Bronchial epithelial cell (primary cell): ENCODE results near the gene AKAP5. TPM values are rescaled to one million over a fixed set of nuclear protein-coding genes. Genes with fewer than 3 reads are reported as not detected.

ENCODE experiments used
- DNase-seq: peaks from one replicate; pipeline ENCODE4 v3.0.0-alpha.2; 2010; ENCODE audit warnings: low read depth
- FAIRE-seq: peaks from 2 replicates; lab custom pipeline; 2011; peaks lifted over from hg19 to GRCh38; lab: Jason Lieb, UNC
- H3K27me3 ChIP-seq: 2 replicates; pipeline ENCODE4 v1.5.1; 2011; ENCODE audit warnings: low read length; ENCODE audit not compliant: control insufficient read depth, insufficient read depth
- H3K36me3 ChIP-seq: 2 replicates; pipeline ENCODE4 v1.5.1; 2011; ENCODE audit warnings: low read length; ENCODE audit not compliant: control insufficient read depth, insufficient read depth
- H3K4me3 ChIP-seq: 2 replicates; pipeline ENCODE4 v1.5.1; 2011; ENCODE audit warnings: mild to moderate bottlenecking, low read depth, low read length, control low read depth
- total RNA-seq: library from RNA; depleted of rRNA; stranded (reverse); fragments of >200 nt; gene quantifications from 2 replicates; pipeline ENCODE4 v1.2.1, GENCODE V29; 2014
- TF ChIP-seq, protein P1 (sequence below): IDR thresholded peaks from 2 replicates; pipeline ENCODE4 v1.5.1; 2011; ENCODE audit warnings: mild to moderate bottlenecking, moderate library complexity, low read length, control low read depth, inconsistent platforms; ENCODE audit not compliant: insufficient read depth, severe bottlenecking

Gene AKAP5
- total RNA-seq, 1 donor from 2014 or later = under 0.01 TPM

GRCh38 chr14:64439141-64439540, 26.2 kb upstream of the AKAP5 start:
- H3K4me3 ChIP-seq = no peak overlapping the region
- DNase-seq (no peak), FAIRE-seq (no peak)
- peaks cover 11% of the 10 kb centered on the region for H3K36me3 ChIP-seq
- no peaks in the 10 kb centered on the region for H3K27me3 ChIP-seq
- TF ChIP-seq, protein P1, sequence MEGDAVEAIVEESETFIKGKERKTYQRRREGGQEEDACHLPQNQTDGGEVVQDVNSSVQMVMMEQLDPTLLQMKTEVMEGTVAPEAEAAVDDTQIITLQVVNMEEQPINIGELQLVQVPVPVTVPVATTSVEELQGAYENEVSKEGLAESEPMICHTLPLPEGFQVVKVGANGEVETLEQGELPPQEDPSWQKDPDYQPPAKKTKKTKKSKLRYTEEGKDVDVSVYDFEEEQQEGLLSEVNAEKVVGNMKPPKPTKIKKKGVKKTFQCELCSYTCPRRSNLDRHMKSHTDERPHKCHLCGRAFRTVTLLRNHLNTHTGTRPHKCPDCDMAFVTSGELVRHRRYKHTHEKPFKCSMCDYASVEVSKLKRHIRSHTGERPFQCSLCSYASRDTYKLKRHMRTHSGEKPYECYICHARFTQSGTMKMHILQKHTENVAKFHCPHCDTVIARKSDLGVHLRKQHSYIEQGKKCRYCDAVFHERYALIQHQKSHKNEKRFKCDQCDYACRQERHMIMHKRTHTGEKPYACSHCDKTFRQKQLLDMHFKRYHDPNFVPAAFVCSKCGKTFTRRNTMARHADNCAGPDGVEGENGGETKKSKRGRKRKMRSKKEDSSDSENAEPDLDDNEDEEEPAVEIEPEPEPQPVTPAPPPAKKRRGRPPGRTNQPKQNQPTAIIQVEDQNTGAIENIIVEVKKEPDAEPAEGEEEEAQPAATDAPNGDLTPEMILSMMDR = no peak

DNA sequence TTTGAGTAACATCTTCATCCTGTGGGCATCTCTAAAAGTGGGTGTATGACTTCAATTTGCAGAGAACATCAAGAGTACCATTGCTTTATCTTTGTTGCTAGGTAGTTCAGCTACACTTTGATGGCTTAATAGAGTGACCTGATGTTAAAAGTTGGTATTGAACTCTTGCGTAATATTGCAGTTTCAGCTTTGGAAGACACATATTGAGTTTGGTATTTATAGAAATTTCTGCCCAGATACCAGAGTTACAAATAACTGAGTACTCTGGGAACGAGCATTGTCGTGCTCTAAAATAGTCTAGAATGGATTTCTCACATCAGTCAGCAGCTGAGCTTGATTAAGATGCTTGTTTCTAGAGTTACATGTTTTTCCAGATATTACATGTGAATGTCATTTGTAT, 24.8 kb upstream of the AKAP5 start:
- H3K4me3 ChIP-seq = no peak overlapping the region
- TF ChIP-seq, protein P1 = no peak
- no peaks in the 10 kb centered on the region for H3K27me3 ChIP-seq
- H3K36me3 ChIP-seq = peaks cover 11% of the 10 kb centered on the region
- no peak for DNase-seq
- FAIRE-seq = no peak

- Histone ChIP-seq H3K4me3 (no peak overlapping the region), H3K27me3 (no peaks in the 10 kb centered on the region), H3K36me3 (peaks cover 11% of the 10 kb centered on the region)
- no peak for DNase-seq
- FAIRE-seq = no peak
- TF ChIP-seq, protein P1 = no peak
Measured at GRCh38 chr14:64442300-64442988, 22.9 kb upstream of the AKAP5 start.

GRCh38 chr14:64444140-64444539, 21.2 kb upstream of the AKAP5 start:
- H3K4me3 ChIP-seq = no peak overlapping the region
- no peaks in the 10 kb centered on the region for H3K27me3 ChIP-seq
- DNase-seq = no peak
- H3K36me3 ChIP-seq = peaks cover 8% of the 10 kb centered on the region
- no peak for FAIRE-seq
- TF ChIP-seq, protein P1 = no peak

DNA sequence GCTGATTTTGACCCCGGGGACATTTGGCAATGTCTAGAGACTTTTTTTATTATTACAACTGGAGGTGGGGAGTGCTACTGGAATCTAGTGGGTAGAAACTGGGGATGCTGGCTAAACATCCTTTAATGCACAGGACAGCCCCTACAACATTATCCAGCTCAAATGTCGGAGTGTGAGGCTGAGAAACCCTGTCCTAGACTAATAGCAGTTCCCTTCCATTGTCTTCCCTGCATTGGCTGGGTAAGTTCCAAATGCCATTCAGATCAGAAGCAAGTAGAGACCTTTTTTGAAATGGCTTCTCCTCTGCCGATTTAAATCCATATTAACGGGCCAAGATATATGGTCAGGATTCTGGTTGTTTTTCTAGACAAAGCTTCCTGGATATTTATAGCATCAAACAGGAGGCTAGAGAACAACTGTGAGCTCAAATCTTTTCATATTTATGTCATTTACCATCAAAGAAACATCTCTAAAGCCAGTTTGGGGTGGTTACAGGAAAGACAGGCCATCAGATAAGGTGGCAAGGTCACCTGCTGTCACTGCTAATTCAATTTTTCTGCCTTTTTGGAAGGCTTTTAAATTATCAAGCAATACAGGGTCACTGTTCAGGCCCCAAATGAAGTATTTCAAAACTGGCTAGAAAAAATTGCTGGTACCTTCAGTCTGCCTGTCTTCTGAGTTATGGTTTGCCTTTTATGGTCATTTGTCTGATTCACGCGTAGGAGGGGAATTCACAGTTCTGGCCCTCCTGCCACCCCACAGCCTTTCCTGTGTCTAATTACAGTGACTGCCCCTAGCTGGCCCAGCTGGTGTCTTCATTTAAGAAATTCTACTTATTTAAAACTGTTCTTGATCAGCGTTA, 20.1 kb upstream of the AKAP5 start:
- FAIRE-seq = no peak
- H3K27me3 ChIP-seq = no peaks in the 10 kb centered on the region
- peaks cover 8% of the 10 kb centered on the region for H3K36me3 ChIP-seq
- TF ChIP-seq, protein P1 = no peak
- H3K4me3 ChIP-seq = no peak overlapping the region
- DNase-seq = peak; percentile 36
